HepG2 (cell line): ENCODE data around the gene FRMD4A. TPM values are rescaled to one million over a fixed set of nuclear protein-coding genes. Genes with fewer than 3 reads are reported as not detected.

ENCODE experiments used
- ATAC-seq: fragments of 200-7000 bp; cut with Tn5 transposase; 3 replicates; pipeline ENCODE4 v1.9.1; 2020; ENCODE audit warnings: mild to moderate bottlenecking, moderate library complexity
- BruUV-seq: library from RNA; stranded (reverse); fragments of 400-500 nt; replicated peaks from 2 replicates; lab custom pipeline; 2021; lab: Mats Ljungman, UMichigan
- CTCF ChIA-PET: fragments of 300-600 bp; formaldehyde crosslinking; extraction: SDS; loops from one replicate; lab custom pipeline; 2021; ENCODE audit warnings: low total read pairs, inconsistent platforms, low intra/inter-chr PET ratio; lab: Yijun Ruan, JAX
- POLR2A ChIA-PET: fragments of 350-600 bp; sonication (Branson Sonifier 250); formaldehyde crosslinking; loops from one replicate; lab custom pipeline; 2020; ENCODE audit warnings: antibody characterized with exemption, inconsistent platforms; lab: Yijun Ruan, JAX
- DNase-seq: peaks from one replicate; pipeline ENCODE4 v3.0.0-alpha.2; 2015; ENCODE audit warnings: low spot score
- FAIRE-seq: peaks from 3 replicates; lab custom pipeline; 2011; peaks lifted over from hg19 to GRCh38; lab: Jason Lieb, UNC
- H2AFZ ChIP-seq: one replicate; pipeline ENCODE4 v1.6.1; 2011; ENCODE audit warnings: low read length, inconsistent platforms
- H3K27ac ChIP-seq: fragments of 300-600 bp; 3 replicates; pipeline ENCODE4 v1.8.0; 2011; ENCODE audit warnings: mixed run types, mild to moderate bottlenecking, mixed read lengths, low read length, inconsistent platforms; ENCODE audit not compliant: insufficient read depth; ENCODE audit errors: extremely low read length
- H3K27me3 ChIP-seq, 2 experiments: fragments of 200-600 bp in 1 of 2; 2 replicates in 1 of 2; 3 replicates in 1 of 2; pipeline versions ENCODE4 v1.6.0 to v1.8.0; 2011; ENCODE audit warnings: low read length in 2 of 2, mild to moderate bottlenecking in 2 of 2, moderate library complexity in 2 of 2, inconsistent platforms in 1 of 2; ENCODE audit not compliant: insufficient read depth in 2 of 2, control insufficient read depth in 1 of 2
- H3K36me3 ChIP-seq, 2 experiments: fragments of 200-600 bp in 1 of 2; replicated peaks in 1 of 2; 2 replicates in 1 of 2; 3 replicates in 1 of 2; pipeline versions ENCODE4 v1.5.1 to v1.8.0; 2011; ENCODE audit warnings: low read length in 2 of 2, inconsistent platforms in 1 of 2; ENCODE audit not compliant: insufficient read depth in 2 of 2, control insufficient read depth in 1 of 2
- H3K4me1 ChIP-seq: 2 replicates; pipeline ENCODE4 v1.5.1; 2012; ENCODE audit warnings: low read length, inconsistent platforms; ENCODE audit not compliant: insufficient read depth
- H3K4me2 ChIP-seq: 2 replicates; pipeline ENCODE4 v1.6.0; 2011; ENCODE audit warnings: low read depth, low read length, inconsistent platforms
- H3K4me3 ChIP-seq, 3 experiments: fragments of 200-600 bp in 1 of 3; sonication (generic), shearing (Covaris generic) in 1 of 3; replicated peaks in 1 of 3; 2 replicates each; pipeline ENCODE4 v1.5.1; 2011 to 2016; ENCODE audit warnings: low read length in 3 of 3, inconsistent platforms in 2 of 3, low read depth in 2 of 3, mild to moderate bottlenecking in 2 of 3, control low read depth in 1 of 3, mixed read lengths in 1 of 3; ENCODE audit not compliant: insufficient read depth in 1 of 3
- H3K79me2 ChIP-seq: one replicate; pipeline ENCODE4 v1.6.1; 2011; ENCODE audit warnings: low read length, inconsistent platforms; ENCODE audit not compliant: insufficient read depth
- H3K9ac ChIP-seq: 2 replicates; pipeline ENCODE4 v1.6.0; 2011; ENCODE audit warnings: mild to moderate bottlenecking, low read depth, low read length, inconsistent platforms; ENCODE audit not compliant: insufficient read depth
- H3K9me3 ChIP-seq: 2 replicates; pipeline ENCODE4 v1.5.1; 2012; ENCODE audit warnings: mild to moderate bottlenecking, low read length
- H4K20me1 ChIP-seq: 2 replicates; pipeline ENCODE4 v1.6.0; 2011; ENCODE audit warnings: inconsistent platforms, mild to moderate bottlenecking, low read length, moderate library complexity; ENCODE audit not compliant: insufficient read depth
- AGO2 ChIP-seq: fragments of 200-400 bp; formaldehyde crosslinking; optimal IDR thresholded peaks from 2 replicates; pipeline ENCODE3; 2017; ENCODE audit warnings: mild to moderate bottlenecking, low read depth, low read length, moderate library complexity
- HNRNPL ChIP-seq: fragments of 200-400 bp; formaldehyde crosslinking; IDR thresholded peaks from 2 replicates; pipeline ENCODE4 v1.6.1; 2017; ENCODE audit warnings: mild to moderate bottlenecking, low read depth, low read length
- NR2F2 ChIP-seq: IDR thresholded peaks from 2 replicates; pipeline ENCODE4 v1.6.1; 2012; ENCODE audit warnings: low read depth, inconsistent platforms, borderline replicate concordance
- U2AF2 ChIP-seq: fragments of 200-400 bp; formaldehyde crosslinking; IDR thresholded peaks from 2 replicates; pipeline ENCODE4 v1.6.1; 2017; ENCODE audit warnings: low read depth, mild to moderate bottlenecking, low read length
- ZBTB1 ChIP-seq: sonication (generic); formaldehyde crosslinking; IDR thresholded peaks from 2 replicates; pipeline ENCODE4 v1.4.0; 2020; ENCODE audit warnings: missing genetic modification reagents, borderline replicate concordance
- ZFY ChIP-seq: sonication (generic); formaldehyde crosslinking; IDR thresholded peaks from 2 replicates; pipeline ENCODE4 v1.4.0; 2020; ENCODE audit warnings: missing genetic modification reagents
- whole genome bisulfite sequencing: methylation state at CpG from one replicate; pipeline ENCODE4 v1.1.6; 2017; ENCODE audit warnings: low lambda C conversion rate; 5-methylcytosine and 5-hydroxymethylcytosine counted together
- in situ Hi-C: cut with HindIII; loops from 2 replicates; pipeline ENCODE4 v1.10.0; 2017; ENCODE audit warnings: low pct_unique_long_range_greater_than_20kb; ENCODE audit not compliant: extremely low pct_ligation_motif_present
- intact Hi-C: fragments of 100-400 bp; cut with micrococcal nuclease; formaldehyde crosslinking; loops from one replicate; pipeline ENCODE4 v1.10.0; 2022; ENCODE audit not compliant: unreplicated experiment
- polyA plus RNA-seq, 8 experiments: library from polyadenylated mRNA; depleted of rRNA in 3 of 8; stranded (reverse) in 7 of 8; unstranded in 1 of 8; fragments of >200 nt; fragmentation: Illumina TruSeq in 4 of 8; extraction: Trizol in 4 of 8; gene quantifications; 2 replicates each; pipeline versions ENCODE4 v1.2.1 to v1.2.3, GENCODE V29; 2011 to 2016; ENCODE audit warnings: low read depth in 4 of 8, missing spikeins in 1 of 8, mixed read lengths in 1 of 8; ENCODE audit not compliant: insufficient read depth in 1 of 8
- total RNA-seq, 5 experiments: library from RNA; depleted of rRNA; stranded (reverse); fragments of >200 nt; fragmentation: Illumina TruSeq; extraction: Trizol; gene quantifications; 2 replicates each; pipeline ENCODE4 v1.2.3, GENCODE V29; 2016; ENCODE audit warnings: low read depth in 1 of 5
- TF ChIP-seq, protein P1 (sequence below): IDR thresholded peaks from 2 replicates; pipeline ENCODE4 v1.6.1; 2016; ENCODE audit warnings: missing biosample characterization, missing genetic modification reagents, low read depth
- TF ChIP-seq, protein P2 (sequence below): sonication (generic); formaldehyde crosslinking; IDR thresholded peaks from 2 replicates; pipeline ENCODE4 v1.4.0; 2020; ENCODE audit warnings: missing genetic modification reagents, borderline replicate concordance
- TF ChIP-seq, protein P3 (sequence below): IDR thresholded peaks from 2 replicates; pipeline ENCODE4 v1.6.1; 2012; ENCODE audit warnings: low read length, improper control_type of control experiment

Gene FRMD4A
- total and polyA plus RNA-seq, 2 of the 13 experiments (the other 11 are each of a cell fraction or from before 2014, with no cell fraction given) = 0.09 to 0.26 TPM

DNA sequence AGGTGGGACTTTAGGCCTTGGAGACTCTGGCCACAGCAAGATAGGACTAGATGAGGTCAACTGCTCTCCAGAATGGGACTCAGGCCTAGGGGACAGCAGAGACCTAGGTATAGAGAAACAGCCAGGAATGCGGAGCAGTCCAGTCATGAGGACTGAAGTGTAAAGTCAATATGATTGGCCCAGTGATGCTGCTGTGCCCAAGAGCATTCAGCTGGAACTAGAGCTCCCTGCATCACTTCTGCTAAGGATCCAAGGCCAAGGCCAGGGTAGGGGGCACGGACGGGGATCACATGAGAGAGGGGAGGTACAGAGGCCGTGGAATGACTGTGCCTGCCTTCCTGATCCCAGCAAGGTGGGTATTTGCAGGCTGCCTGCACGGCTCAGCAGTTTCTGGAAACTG is 237.9 kb downstream of the FRMD4A start (continued):
- TF ChIP-seq, protein P1, sequence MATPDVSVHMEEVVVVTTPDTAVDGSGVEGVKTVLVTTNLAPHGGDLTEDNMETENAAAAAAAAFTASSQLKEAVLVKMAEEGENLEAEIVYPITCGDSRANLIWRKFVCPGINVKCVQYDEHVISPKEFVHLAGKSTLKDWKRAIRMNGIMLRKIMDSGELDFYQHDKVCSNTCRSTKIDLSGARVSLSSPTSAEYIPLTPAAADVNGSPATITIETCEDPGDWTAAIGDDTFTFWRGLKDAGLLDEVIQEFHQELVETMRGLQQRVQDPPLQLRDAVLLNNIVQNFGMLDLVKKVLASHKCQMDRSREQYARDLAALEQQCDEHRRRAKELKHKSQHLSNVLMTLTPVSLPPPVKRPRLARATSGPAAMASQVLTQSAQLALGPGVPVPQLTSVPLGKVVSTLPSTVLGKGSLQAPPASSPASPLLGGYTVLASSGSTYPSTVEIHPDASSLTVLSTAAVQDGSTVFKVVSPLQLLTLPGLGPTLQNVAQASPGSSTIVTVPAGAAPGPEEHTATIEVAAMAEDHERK (CRISPR knock-in tag) = no peak
- TF ChIP-seq ZBTB1 (CRISPR knock-in tag) (no peak), HNRNPL (no peak), NR2F2 (no peak), ZFY (CRISPR knock-in tag) (no peak)
- TF ChIP-seq, all 625 proteins: peak for 0

DNA sequence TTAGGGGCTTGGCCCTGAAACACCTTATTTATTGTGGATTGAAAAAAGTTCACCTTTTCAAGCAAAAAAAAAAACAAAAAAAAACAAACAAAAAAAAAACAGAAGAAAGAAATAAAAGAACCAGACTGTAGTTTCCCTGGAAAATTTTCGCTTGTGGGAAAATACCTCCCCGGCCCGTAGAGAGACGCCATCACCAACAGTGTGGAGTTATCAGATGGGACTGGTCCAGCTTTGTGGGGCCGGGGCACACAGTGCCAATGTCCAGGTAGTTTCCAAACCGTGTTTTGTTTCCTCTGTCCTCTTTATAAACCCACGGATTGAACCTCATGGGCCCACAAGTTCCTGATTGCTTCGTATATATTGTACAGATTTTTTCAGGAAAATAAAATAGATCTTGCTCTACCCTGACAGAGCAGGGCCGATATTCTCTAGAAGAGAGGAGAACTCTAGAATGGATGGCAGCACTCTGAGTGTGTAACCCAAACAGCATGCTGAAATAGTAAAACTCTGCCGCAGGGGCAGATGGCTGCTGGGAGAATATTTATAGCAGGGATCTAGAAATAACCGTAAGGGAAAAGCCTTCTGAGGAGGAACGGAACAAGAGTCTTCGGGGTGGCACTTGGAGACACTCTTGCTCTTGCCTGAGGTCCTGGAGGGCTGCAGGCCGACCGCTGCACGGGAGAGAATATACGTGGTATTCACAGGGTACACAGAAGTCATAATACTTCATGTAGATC is 241.0 kb downstream of the FRMD4A start:
- POLR2A ChIA-PET = no interaction called here
- TF ChIP-seq AGO2 (no peak), U2AF2 (no peak)
- TF ChIP-seq, protein P2, sequence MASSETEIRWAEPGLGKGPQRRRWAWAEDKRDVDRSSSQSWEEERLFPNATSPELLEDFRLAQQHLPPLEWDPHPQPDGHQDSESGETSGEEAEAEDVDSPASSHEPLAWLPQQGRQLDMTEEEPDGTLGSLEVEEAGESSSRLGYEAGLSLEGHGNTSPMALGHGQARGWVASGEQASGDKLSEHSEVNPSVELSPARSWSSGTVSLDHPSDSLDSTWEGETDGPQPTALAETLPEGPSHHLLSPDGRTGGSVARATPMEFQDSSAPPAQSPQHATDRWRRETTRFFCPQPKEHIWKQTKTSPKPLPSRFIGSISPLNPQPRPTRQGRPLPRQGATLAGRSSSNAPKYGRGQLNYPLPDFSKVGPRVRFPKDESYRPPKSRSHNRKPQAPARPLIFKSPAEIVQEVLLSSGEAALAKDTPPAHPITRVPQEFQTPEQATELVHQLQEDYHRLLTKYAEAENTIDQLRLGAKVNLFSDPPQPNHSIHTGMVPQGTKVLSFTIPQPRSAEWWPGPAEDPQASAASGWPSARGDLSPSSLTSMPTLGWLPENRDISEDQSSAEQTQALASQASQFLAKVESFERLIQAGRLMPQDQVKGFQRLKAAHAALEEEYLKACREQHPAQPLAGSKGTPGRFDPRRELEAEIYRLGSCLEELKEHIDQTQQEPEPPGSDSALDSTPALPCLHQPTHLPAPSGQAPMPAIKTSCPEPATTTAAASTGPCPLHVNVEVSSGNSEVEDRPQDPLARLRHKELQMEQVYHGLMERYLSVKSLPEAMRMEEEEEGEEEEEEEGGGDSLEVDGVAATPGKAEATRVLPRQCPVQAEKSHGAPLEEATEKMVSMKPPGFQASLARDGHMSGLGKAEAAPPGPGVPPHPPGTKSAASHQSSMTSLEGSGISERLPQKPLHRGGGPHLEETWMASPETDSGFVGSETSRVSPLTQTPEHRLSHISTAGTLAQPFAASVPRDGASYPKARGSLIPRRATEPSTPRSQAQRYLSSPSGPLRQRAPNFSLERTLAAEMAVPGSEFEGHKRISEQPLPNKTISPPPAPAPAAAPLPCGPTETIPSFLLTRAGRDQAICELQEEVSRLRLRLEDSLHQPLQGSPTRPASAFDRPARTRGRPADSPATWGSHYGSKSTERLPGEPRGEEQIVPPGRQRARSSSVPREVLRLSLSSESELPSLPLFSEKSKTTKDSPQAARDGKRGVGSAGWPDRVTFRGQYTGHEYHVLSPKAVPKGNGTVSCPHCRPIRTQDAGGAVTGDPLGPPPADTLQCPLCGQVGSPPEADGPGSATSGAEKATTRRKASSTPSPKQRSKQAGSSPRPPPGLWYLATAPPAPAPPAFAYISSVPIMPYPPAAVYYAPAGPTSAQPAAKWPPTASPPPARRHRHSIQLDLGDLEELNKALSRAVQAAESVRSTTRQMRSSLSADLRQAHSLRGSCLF = no peak
- TF ChIP-seq, protein P3, sequence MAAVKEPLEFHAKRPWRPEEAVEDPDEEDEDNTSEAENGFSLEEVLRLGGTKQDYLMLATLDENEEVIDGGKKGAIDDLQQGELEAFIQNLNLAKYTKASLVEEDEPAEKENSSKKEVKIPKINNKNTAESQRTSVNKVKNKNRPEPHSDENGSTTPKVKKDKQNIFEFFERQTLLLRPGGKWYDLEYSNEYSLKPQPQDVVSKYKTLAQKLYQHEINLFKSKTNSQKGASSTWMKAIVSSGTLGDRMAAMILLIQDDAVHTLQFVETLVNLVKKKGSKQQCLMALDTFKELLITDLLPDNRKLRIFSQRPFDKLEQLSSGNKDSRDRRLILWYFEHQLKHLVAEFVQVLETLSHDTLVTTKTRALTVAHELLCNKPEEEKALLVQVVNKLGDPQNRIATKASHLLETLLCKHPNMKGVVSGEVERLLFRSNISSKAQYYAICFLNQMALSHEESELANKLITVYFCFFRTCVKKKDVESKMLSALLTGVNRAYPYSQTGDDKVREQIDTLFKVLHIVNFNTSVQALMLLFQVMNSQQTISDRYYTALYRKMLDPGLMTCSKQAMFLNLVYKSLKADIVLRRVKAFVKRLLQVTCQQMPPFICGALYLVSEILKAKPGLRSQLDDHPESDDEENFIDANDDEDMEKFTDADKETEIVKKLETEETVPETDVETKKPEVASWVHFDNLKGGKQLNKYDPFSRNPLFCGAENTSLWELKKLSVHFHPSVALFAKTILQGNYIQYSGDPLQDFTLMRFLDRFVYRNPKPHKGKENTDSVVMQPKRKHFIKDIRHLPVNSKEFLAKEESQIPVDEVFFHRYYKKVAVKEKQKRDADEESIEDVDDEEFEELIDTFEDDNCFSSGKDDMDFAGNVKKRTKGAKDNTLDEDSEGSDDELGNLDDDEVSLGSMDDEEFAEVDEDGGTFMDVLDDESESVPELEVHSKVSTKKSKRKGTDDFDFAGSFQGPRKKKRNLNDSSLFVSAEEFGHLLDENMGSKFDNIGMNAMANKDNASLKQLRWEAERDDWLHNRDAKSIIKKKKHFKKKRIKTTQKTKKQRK = no peak
- H3K4me3 ChIP-seq = no peak overlapping the region
- in situ Hi-C loops = no loop called here
- BruUV-seq = no TSS peak
- ATAC-seq (no peak), DNase-seq (no peak), FAIRE-seq (no peak)
- H3K4me1 ChIP-seq = no peaks in the 10 kb centered on the region
- no peak overlapping the region for H2AFZ ChIP-seq
- H3K27ac ChIP-seq = no peak overlapping the region
- H3K27me3 ChIP-seq = peaks cover 0 to 31% of the 10 kb centered on the region in 2 experiments; a peak in 3 of 5 replicates
- no peaks in the 10 kb centered on the region for H4K20me1 ChIP-seq
- WGBS = 37% methylated on average over 17 of the region's 17 CpGs
- no peaks in the 10 kb centered on the region for H3K36me3 ChIP-seq
- H3K9ac ChIP-seq = no peak overlapping the region
- intact Hi-C loops = no loop called here
- no peaks in the 10 kb centered on the region for H3K9me3 ChIP-seq
- CTCF ChIA-PET = no interaction called here
- no peak overlapping the region for H3K4me2 ChIP-seq
- no peaks in the 10 kb centered on the region for H3K79me2 ChIP-seq
